OCI-LY7 (cell line): Measurements from ENCODE around the gene BCL2L11. TPM values are rescaled to one million over a fixed set of nuclear protein-coding genes. Genes with fewer than 3 reads are reported as not detected.

Experiments used
- BruUV-seq: library from RNA; stranded (reverse); fragments of 400-500 nt; replicated peaks from 2 replicates; lab custom pipeline; 2021; lab: Mats Ljungman, UMichigan
- CTCF ChIA-PET: fragments of 300-600 bp; sonication (Branson Sonifier 250); formaldehyde crosslinking; loops from one replicate; lab custom pipeline; 2022; ENCODE audit warnings: antibody characterized with exemption; ENCODE audit not compliant: unreplicated experiment; lab: Charles Lee
- POLR2A ChIA-PET: fragments of 300-600 bp; sonication (Branson Sonifier 250); formaldehyde crosslinking; loops from one replicate; lab custom pipeline; 2022; ENCODE audit warnings: antibody characterized with exemption; lab: Charles Lee
- DNase-seq: peaks from one replicate; pipeline ENCODE4 v3.0.0-alpha.2; 2015; ENCODE audit warnings: low spot score
- H2AFZ ChIP-seq: fragments of 200-600 bp; sonication (generic), shearing (Covaris generic); 2 replicates; pipeline ENCODE4 v1.6.1; 2014; ENCODE audit warnings: mild to moderate bottlenecking, antibody characterized with exemption, low read length, moderate library complexity
- H3K27ac ChIP-seq: fragments of 200-600 bp; sonication (generic); 2 replicates; pipeline ENCODE4 v1.5.1; 2014; ENCODE audit warnings: mixed run types, low read depth, mild to moderate bottlenecking, moderate library complexity, low read length, inconsistent platforms; ENCODE audit not compliant: poor library complexity, severe bottlenecking
- H3K36me3 ChIP-seq: fragments of 200-600 bp; sonication (generic); 2 replicates; pipeline ENCODE4 v1.6.1; 2014; ENCODE audit warnings: mild to moderate bottlenecking, antibody characterized with exemption, low read length, moderate library complexity, mixed read lengths; ENCODE audit not compliant: insufficient read depth
- H3K4me1 ChIP-seq: fragments of 200-600 bp; sonication (generic); 2 replicates; pipeline ENCODE4 v1.5.1; 2014; ENCODE audit warnings: mild to moderate bottlenecking, low read length; ENCODE audit not compliant: insufficient read depth, poor library complexity, severe bottlenecking
- H3K4me2 ChIP-seq: fragments of 200-600 bp; sonication (generic); 2 replicates; pipeline ENCODE4 v1.6.1; 2014; ENCODE audit warnings: mild to moderate bottlenecking, low read length
- H3K4me3 ChIP-seq: fragments of 200-600 bp; sonication (generic); 2 replicates; pipeline ENCODE4 v1.5.1; 2014; ENCODE audit warnings: mild to moderate bottlenecking, low read depth, low read length; ENCODE audit not compliant: poor library complexity, severe bottlenecking
- H3K79me2 ChIP-seq: fragments of 200-600 bp; sonication (generic); 2 replicates; pipeline ENCODE4 v1.6.1; 2016; ENCODE audit warnings: low read depth, mild to moderate bottlenecking, low read length, moderate library complexity, mixed read lengths; ENCODE audit not compliant: insufficient read depth
- H3K9me2 ChIP-seq: fragments of 200-600 bp; sonication (generic); 2 replicates; pipeline ENCODE4 v1.6.1; 2016; ENCODE audit warnings: mild to moderate bottlenecking, low read length, mixed read lengths; ENCODE audit not compliant: insufficient read depth
- H3K9me3 ChIP-seq: fragments of 200-600 bp; sonication (generic); 2 replicates; pipeline ENCODE4 v1.6.1; 2014; ENCODE audit warnings: mild to moderate bottlenecking, mixed run types, low read length, mixed read lengths
- H4K20me1 ChIP-seq: fragments of 200-600 bp; sonication (generic); 2 replicates; pipeline ENCODE4 v1.6.1; 2014; ENCODE audit warnings: mild to moderate bottlenecking, antibody characterized with exemption, low read length, moderate library complexity, mixed read lengths; ENCODE audit not compliant: insufficient read depth
- EZH2phosphoT487 ChIP-seq: fragments of 200-600 bp; sonication (generic); IDR thresholded peaks from 2 replicates; pipeline ENCODE4 v1.6.1; 2018; ENCODE audit warnings: low read depth, borderline replicate concordance, mild to moderate bottlenecking, mixed run types, antibody characterized with exemption, low read length, moderate library complexity, mixed read lengths
- intact Hi-C: fragments of 100-400 bp; cut with micrococcal nuclease; formaldehyde crosslinking; loops from one replicate; pipeline ENCODE4 v1.10.0; 2022; ENCODE audit not compliant: unreplicated experiment
- total RNA-seq, 2 experiments: library from RNA; depleted of rRNA in 1 of 2; stranded (reverse); fragments of >200 nt in 1 of 2; shearing (Covaris generic) in 1 of 2; gene quantifications; 2 replicates each; pipeline ENCODE4 v1.2.3, GENCODE V29; 2014 to 2022
- TF ChIP-seq, protein P1 (sequence below): fragments of 200-600 bp; sonication (generic); conservative IDR thresholded peaks from 2 replicates; pipeline ENCODE4 v1.5.1; 2014; ENCODE audit warnings: mild to moderate bottlenecking, antibody characterized with exemption, low read length, moderate library complexity, mixed read lengths

The BCL2L11 gene
- total RNA-seq, 2 experiments from 2014 or later, result 16.0 to 20.3 TPM

DNA sequence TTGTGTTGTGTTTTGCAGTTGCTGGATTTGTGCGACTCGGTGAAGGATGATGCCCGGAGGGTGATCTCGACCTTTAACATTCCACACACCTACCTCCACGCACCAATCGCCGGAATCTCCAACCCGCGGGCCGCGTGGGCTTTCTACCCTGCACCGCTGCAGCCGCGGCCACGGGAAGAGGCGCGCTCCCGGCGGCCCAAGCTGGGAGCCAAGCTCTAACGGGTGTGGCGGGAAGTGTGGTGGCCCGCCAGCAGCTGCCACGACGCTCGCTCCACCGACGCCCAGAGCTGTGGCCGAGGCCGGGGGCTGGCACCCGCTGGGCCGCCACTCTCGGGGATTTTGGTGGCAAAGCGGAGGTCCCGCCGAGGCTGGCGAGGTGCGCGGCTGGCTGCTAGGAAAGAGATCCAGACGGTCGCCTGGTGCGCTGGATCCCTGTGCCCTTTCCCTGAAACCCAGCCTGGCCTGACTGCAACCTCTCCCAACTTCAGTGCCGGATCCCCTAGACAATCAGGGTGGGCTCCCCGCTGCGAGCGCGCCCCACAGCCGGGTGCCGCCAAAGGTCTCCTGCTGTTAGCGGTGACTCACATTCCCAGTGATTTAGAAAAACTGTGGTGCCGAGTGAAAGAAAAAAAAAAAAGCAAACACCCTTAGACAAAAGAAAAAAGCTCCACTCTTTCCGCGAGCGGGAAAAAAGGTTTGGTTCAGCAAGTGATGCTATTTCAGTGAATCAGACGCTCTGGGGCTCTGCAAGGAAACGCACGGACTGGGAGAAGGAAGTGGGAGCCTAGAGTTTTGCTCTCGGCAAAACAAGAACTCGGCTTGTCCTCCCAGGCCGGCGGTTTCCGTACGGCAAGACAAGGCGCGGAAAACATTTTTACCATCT lies 2.9 kb upstream of the BCL2L11 start:
- Histone ChIP-seq H3K79me2 (peaks cover 18% of the 10 kb centered on the region), H4K20me1 (peaks cover 7% of the 10 kb centered on the region; the same call in 1 of the 2 replicates), H3K4me1 (peaks cover 38% of the 10 kb centered on the region), H3K9me2 (no peaks in the 10 kb centered on the region), H3K36me3 (peaks cover 9% of the 10 kb centered on the region), H3K9me3 (no peaks in the 10 kb centered on the region), H2AFZ (no peak overlapping the region), H3K27ac (no peak overlapping the region), H3K4me2 (peak overlapping the region; percentile 98), H3K4me3 (peak overlapping the region; percentile 96)
- no TSS peak for BruUV-seq
- no peak for TF ChIP-seq EZH2phosphoT487
- TF ChIP-seq, protein P1, sequence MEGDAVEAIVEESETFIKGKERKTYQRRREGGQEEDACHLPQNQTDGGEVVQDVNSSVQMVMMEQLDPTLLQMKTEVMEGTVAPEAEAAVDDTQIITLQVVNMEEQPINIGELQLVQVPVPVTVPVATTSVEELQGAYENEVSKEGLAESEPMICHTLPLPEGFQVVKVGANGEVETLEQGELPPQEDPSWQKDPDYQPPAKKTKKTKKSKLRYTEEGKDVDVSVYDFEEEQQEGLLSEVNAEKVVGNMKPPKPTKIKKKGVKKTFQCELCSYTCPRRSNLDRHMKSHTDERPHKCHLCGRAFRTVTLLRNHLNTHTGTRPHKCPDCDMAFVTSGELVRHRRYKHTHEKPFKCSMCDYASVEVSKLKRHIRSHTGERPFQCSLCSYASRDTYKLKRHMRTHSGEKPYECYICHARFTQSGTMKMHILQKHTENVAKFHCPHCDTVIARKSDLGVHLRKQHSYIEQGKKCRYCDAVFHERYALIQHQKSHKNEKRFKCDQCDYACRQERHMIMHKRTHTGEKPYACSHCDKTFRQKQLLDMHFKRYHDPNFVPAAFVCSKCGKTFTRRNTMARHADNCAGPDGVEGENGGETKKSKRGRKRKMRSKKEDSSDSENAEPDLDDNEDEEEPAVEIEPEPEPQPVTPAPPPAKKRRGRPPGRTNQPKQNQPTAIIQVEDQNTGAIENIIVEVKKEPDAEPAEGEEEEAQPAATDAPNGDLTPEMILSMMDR, result no peak
- ChIA-PET CTCF (interaction anchor here (1.0 to 1.2 kb wide), 2 partner anchors 40 to 67 kb away, joined by 3 read pairs; no protein-coding TSS in a partner anchor), POLR2A (no interaction called here)
- DNase-seq, result no peak
- intact Hi-C loops, result loop anchor here (2.0 to 5.0 kb wide), 2 partner anchors 89 to 306 kb away; no protein-coding TSS in a partner anchor

DNA sequence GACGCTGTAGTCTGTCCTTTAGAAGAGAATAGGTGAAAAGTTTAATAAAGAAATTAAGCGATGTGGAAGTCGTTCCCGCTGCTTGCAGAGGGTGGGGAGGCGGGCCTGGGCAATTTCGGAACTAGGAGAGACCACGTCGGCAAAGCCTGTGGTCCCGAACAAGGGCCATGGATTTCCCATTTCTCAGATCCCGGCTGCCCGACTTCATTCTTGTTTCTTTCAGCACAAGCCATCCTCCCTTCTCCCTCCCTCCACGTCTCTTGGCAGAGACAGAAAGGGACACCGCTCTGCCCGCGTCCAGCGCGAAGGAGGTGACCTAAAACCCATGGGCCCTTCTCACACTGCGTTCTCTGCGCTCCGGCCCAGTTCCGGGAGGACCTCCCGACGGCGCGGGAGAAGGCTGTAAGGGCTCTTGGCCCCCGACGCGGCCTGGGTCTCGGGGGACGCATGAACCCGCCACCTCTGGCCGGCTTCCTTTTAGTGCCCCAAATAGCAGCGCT lies 2.2 kb upstream of the BCL2L11 start:
- ChIA-PET CTCF (no interaction called here), POLR2A (no interaction called here)
- intact Hi-C loops, result loop anchor here (5.0 kb wide), 1 partner anchor 306 kb away; no protein-coding TSS in a partner anchor
- Histone ChIP-seq H2AFZ (0 out of 2 replicates have a peak overlapping the region, but pooled peaks have one; percentile 45), H3K9me2 (no peaks in the 10 kb centered on the region), H3K36me3 (peaks cover 16% of the 10 kb centered on the region), H3K4me2 (peak overlapping the region; percentile 98), H3K9me3 (no peaks in the 10 kb centered on the region), H3K4me1 (peaks cover 42% of the 10 kb centered on the region), H4K20me1 (peaks cover 10% of the 10 kb centered on the region; the same call in 1 of the 2 replicates), H3K4me3 (peak overlapping the region; percentile 96), H3K79me2 (peaks cover 24% of the 10 kb centered on the region), H3K27ac (no peak overlapping the region)
- BruUV-seq, result no TSS peak
- TF ChIP-seq, protein P1, result no peak
- no peak for TF ChIP-seq EZH2phosphoT487
- DNase-seq, result no peak
